HepG2 (cell line): ENCODE measurements around the gene EMC8. TPM values are rescaled to one million over a fixed set of nuclear protein-coding genes. Genes with fewer than 3 reads are reported as not detected.
"Not testable (repeated sequence)": the region's sequence is repeated elsewhere in the genome, so short reads cannot be mapped to it uniquely, and the experiment has no call there.

Experiments used
- ATAC-seq: fragments of 200-7000 bp; cut with Tn5 transposase; 3 replicates; pipeline ENCODE4 v1.9.1; 2020; ENCODE audit warnings: mild to moderate bottlenecking, moderate library complexity
- BruUV-seq: library from RNA; stranded (reverse); fragments of 400-500 nt; replicated peaks from 2 replicates; lab custom pipeline; 2021; lab: Mats Ljungman, UMichigan
- CTCF ChIA-PET: fragments of 300-600 bp; formaldehyde crosslinking; extraction: SDS; loops from one replicate; lab custom pipeline; 2021; ENCODE audit warnings: low total read pairs, inconsistent platforms, low intra/inter-chr PET ratio; lab: Yijun Ruan, JAX
- POLR2A ChIA-PET: fragments of 350-600 bp; sonication (Branson Sonifier 250); formaldehyde crosslinking; loops from one replicate; lab custom pipeline; 2020; ENCODE audit warnings: antibody characterized with exemption, inconsistent platforms; lab: Yijun Ruan, JAX
- DNase-seq: peaks from one replicate; pipeline ENCODE4 v3.0.0-alpha.2; 2015; ENCODE audit warnings: low spot score
- FAIRE-seq: peaks from 3 replicates; lab custom pipeline; 2011; peaks lifted over from hg19 to GRCh38; lab: Jason Lieb, UNC
- H2AFZ ChIP-seq: one replicate; pipeline ENCODE4 v1.6.1; 2011; ENCODE audit warnings: low read length, inconsistent platforms
- H3K27ac ChIP-seq: fragments of 300-600 bp; 3 replicates; pipeline ENCODE4 v1.8.0; 2011; ENCODE audit warnings: mixed run types, mild to moderate bottlenecking, mixed read lengths, low read length, inconsistent platforms; ENCODE audit not compliant: insufficient read depth; ENCODE audit errors: extremely low read length
- H3K27me3 ChIP-seq, 2 experiments: fragments of 200-600 bp in 1 of 2; 2 replicates in 1 of 2; 3 replicates in 1 of 2; pipeline versions ENCODE4 v1.6.0 to v1.8.0; 2011; ENCODE audit warnings: low read length in 2 of 2, mild to moderate bottlenecking in 2 of 2, moderate library complexity in 2 of 2, inconsistent platforms in 1 of 2; ENCODE audit not compliant: insufficient read depth in 2 of 2, control insufficient read depth in 1 of 2
- H3K36me3 ChIP-seq, 2 experiments: fragments of 200-600 bp in 1 of 2; replicated peaks in 1 of 2; 2 replicates in 1 of 2; 3 replicates in 1 of 2; pipeline versions ENCODE4 v1.5.1 to v1.8.0; 2011; ENCODE audit warnings: low read length in 2 of 2, inconsistent platforms in 1 of 2; ENCODE audit not compliant: insufficient read depth in 2 of 2, control insufficient read depth in 1 of 2
- H3K4me1 ChIP-seq: 2 replicates; pipeline ENCODE4 v1.5.1; 2012; ENCODE audit warnings: low read length, inconsistent platforms; ENCODE audit not compliant: insufficient read depth
- H3K4me2 ChIP-seq: 2 replicates; pipeline ENCODE4 v1.6.0; 2011; ENCODE audit warnings: low read depth, low read length, inconsistent platforms
- H3K4me3 ChIP-seq, 3 experiments: fragments of 200-600 bp in 1 of 3; sonication (generic), shearing (Covaris generic) in 1 of 3; replicated peaks in 1 of 3; 2 replicates each; pipeline ENCODE4 v1.5.1; 2011 to 2016; ENCODE audit warnings: low read length in 3 of 3, inconsistent platforms in 2 of 3, low read depth in 2 of 3, mild to moderate bottlenecking in 2 of 3, control low read depth in 1 of 3, mixed read lengths in 1 of 3; ENCODE audit not compliant: insufficient read depth in 1 of 3
- H3K79me2 ChIP-seq: one replicate; pipeline ENCODE4 v1.6.1; 2011; ENCODE audit warnings: low read length, inconsistent platforms; ENCODE audit not compliant: insufficient read depth
- H3K9ac ChIP-seq: 2 replicates; pipeline ENCODE4 v1.6.0; 2011; ENCODE audit warnings: mild to moderate bottlenecking, low read depth, low read length, inconsistent platforms; ENCODE audit not compliant: insufficient read depth
- H3K9me3 ChIP-seq: 2 replicates; pipeline ENCODE4 v1.5.1; 2012; ENCODE audit warnings: mild to moderate bottlenecking, low read length
- H4K20me1 ChIP-seq: 2 replicates; pipeline ENCODE4 v1.6.0; 2011; ENCODE audit warnings: inconsistent platforms, mild to moderate bottlenecking, low read length, moderate library complexity; ENCODE audit not compliant: insufficient read depth
- HES4 ChIP-seq: sonication (generic); formaldehyde crosslinking; IDR thresholded peaks from 2 replicates; pipeline ENCODE4 v1.9.0; 2021; ENCODE audit warnings: mild to moderate bottlenecking, missing genetic modification reagents, borderline replicate concordance
- HOXD1 ChIP-seq: sonication (generic); formaldehyde crosslinking; IDR thresholded peaks from 2 replicates; pipeline ENCODE4 v1.5.0; 2020; ENCODE audit warnings: missing genetic modification reagents
- SP5 ChIP-seq: IDR thresholded peaks from 2 replicates; pipeline ENCODE4 v1.6.1; 2016; ENCODE audit warnings: low read depth, borderline replicate concordance
- WGBS: methylation state at CpG from one replicate; pipeline ENCODE4 v1.1.6; 2017; ENCODE audit warnings: low lambda C conversion rate; 5-methylcytosine and 5-hydroxymethylcytosine counted together
- in situ Hi-C: cut with HindIII; loops from 2 replicates; pipeline ENCODE4 v1.10.0; 2017; ENCODE audit warnings: low pct_unique_long_range_greater_than_20kb; ENCODE audit not compliant: extremely low pct_ligation_motif_present
- intact Hi-C: fragments of 100-400 bp; cut with micrococcal nuclease; formaldehyde crosslinking; loops from one replicate; pipeline ENCODE4 v1.10.0; 2022; ENCODE audit not compliant: unreplicated experiment
- polyA plus RNA-seq, 8 experiments: library from polyadenylated mRNA; depleted of rRNA in 3 of 8; stranded (reverse) in 7 of 8; unstranded in 1 of 8; fragments of >200 nt; fragmentation: Illumina TruSeq in 4 of 8; extraction: Trizol in 4 of 8; gene quantifications; 2 replicates each; pipeline versions ENCODE4 v1.2.1 to v1.2.3, GENCODE V29; 2011 to 2016; ENCODE audit warnings: low read depth in 4 of 8, missing spikeins in 1 of 8, mixed read lengths in 1 of 8; ENCODE audit not compliant: insufficient read depth in 1 of 8
- total RNA-seq, 5 experiments: library from RNA; depleted of rRNA; stranded (reverse); fragments of >200 nt; fragmentation: Illumina TruSeq; extraction: Trizol; gene quantifications; 2 replicates each; pipeline ENCODE4 v1.2.3, GENCODE V29; 2016; ENCODE audit warnings: low read depth in 1 of 5

Gene EMC8
- total and polyA plus RNA-seq, 2 of the 13 experiments (the other 11 are each of a cell fraction or from before 2014, with no cell fraction given), result 55.0 to 76.0 TPM

GRCh38 chr16:85808926-85809325, 9.6 kb upstream of the EMC8 start:
- H3K36me3 ChIP-seq, result peaks cover 12 to 29% of the 10 kb centered on the region in 2 experiments
- BruUV-seq, result no TSS peak

DNA sequence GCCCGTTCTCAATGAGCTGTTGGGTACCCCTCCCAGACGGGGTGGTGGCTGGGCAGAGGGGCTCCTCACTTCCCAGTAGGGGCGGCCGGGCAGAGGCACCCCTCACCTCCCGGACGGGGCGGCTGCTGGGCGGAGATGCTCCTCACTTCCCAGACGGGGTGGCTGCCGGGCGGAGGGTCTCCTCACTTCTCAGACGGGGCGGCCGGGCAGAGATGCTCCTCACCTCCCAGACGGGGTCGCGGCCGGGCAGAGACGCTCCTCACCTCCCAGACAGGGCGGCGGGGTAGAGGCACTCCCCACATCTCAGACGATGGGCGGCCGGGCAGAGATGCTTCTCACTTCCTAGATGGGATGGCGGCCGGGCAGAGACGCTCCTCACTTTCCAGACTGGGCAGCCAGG, 8.8 kb upstream of the EMC8 start:
- H2AFZ ChIP-seq, H3K9me3 ChIP-seq, BruUV-seq, H3K4me3 ChIP-seq, FAIRE-seq, CTCF ChIA-PET, H3K9ac ChIP-seq, H3K79me2 ChIP-seq, ATAC-seq, H4K20me1 ChIP-seq, POLR2A ChIA-PET, H3K4me2 ChIP-seq, H3K27ac ChIP-seq, intact Hi-C loops, DNase-seq: not testable (repeated sequence)
- Histone ChIP-seq H3K27me3 (peaks cover 6 to 22% of the 10 kb centered on the region in 2 experiments), H3K36me3 (peaks cover 20 to 37% of the 10 kb centered on the region in 2 experiments), H3K4me1 (peaks cover 27% of the 10 kb centered on the region)
- 94% methylated on average over 21 of the region's 27 CpGs for WGBS
- in situ Hi-C loops, result loop anchor here (25.0 kb wide), 1 partner anchor 704 kb away; the partner anchor contains the start of gene FOXF1

More at GRCh38 chr16:85808926-85809325, 9.6 kb upstream of the EMC8 start:
- no peak overlapping the region for H3K27ac ChIP-seq
- intact Hi-C loops, result no loop called here
- H2AFZ ChIP-seq, result no peak overlapping the region
- FAIRE-seq (no peak), ATAC-seq (peak; percentile 16), DNase-seq (no peak)
- in situ Hi-C loops, result loop anchor here (25.0 kb wide), 1 partner anchor 703 kb away; the partner anchor contains the start of gene FOXF1
- ChIA-PET POLR2A (no interaction called here), CTCF (no interaction called here)
- no peaks in the 10 kb centered on the region for H3K9me3 ChIP-seq
- TF ChIP-seq HOXD1 (CRISPR knock-in tag) (no peak), SP5 (CRISPR knock-in tag) (no peak), HES4 (CRISPR knock-in tag) (no peak)
- H3K27me3 ChIP-seq, result peaks cover 6 to 28% of the 10 kb centered on the region in 2 experiments
- H3K4me2 ChIP-seq, result no peak overlapping the region
- H3K4me1 ChIP-seq, result peaks cover 27% of the 10 kb centered on the region
- WGBS, result 94% methylated on average over 7 of the region's 7 CpGs
- no peaks in the 10 kb centered on the region for H3K79me2 ChIP-seq
- no peaks in the 10 kb centered on the region; the same call in 1 of the 2 replicates for H4K20me1 ChIP-seq
- no peak overlapping the region for H3K4me3 ChIP-seq
- no peak overlapping the region for H3K9ac ChIP-seq

- BruUV-seq, H2AFZ ChIP-seq, POLR2A ChIA-PET, intact Hi-C loops, H3K4me2 ChIP-seq, DNase-seq, H3K27ac ChIP-seq, CTCF ChIA-PET, FAIRE-seq, ATAC-seq, H3K9me3 ChIP-seq, H3K4me3 ChIP-seq, H3K9ac ChIP-seq: not testable (repeated sequence)
- Histone ChIP-seq H3K36me3 (peaks cover 24 to 45% of the 10 kb centered on the region in 2 experiments), H3K4me1 (peaks cover 27% of the 10 kb centered on the region), H4K20me1 (peaks cover 11% of the 10 kb centered on the region), H3K79me2 (peaks cover 12% of the 10 kb centered on the region), H3K27me3 (peaks cover 5 to 15% of the 10 kb centered on the region in 2 experiments)
- 85% methylated on average over 6 of the region's 6 CpGs for WGBS
- in situ Hi-C loops, result loop anchor here (25.0 kb wide), 1 partner anchor 705 kb away; the partner anchor contains the start of gene FOXF1
Observed at GRCh38 chr16:85807340-85807739, 8.0 kb upstream of the EMC8 start.
